DOHH2 (cell line): ENCODE data around the gene SENP6.
A peak's percentile ranks its signal among the peaks of the same experiment; 100 is the strongest.

Source experiments
- H3F3A ChIP-seq: fragments of 200-600 bp; sonication (generic), shearing (Covaris generic); 2 replicates; pipeline ENCODE4 v1.6.0; 2016; ENCODE audit warnings: antibody characterized with exemption, mild to moderate bottlenecking; ENCODE audit not compliant: control insufficient read depth, insufficient read depth
- H3K27ac ChIP-seq: fragments of 200-600 bp; sonication (generic); 2 replicates; pipeline ENCODE4 v1.5.1; 2014; ENCODE audit warnings: low read depth, mild to moderate bottlenecking, low read length, moderate library complexity
- H3K27me3 ChIP-seq: fragments of 200-600 bp; sonication (generic); 2 replicates; pipeline ENCODE4 v1.6.1; 2014; ENCODE audit warnings: mild to moderate bottlenecking, low read length, mixed read lengths; ENCODE audit not compliant: control insufficient read depth
- H3K36me3 ChIP-seq: fragments of 200-600 bp; sonication (generic); 2 replicates; pipeline ENCODE4 v1.6.1; 2014; ENCODE audit warnings: mild to moderate bottlenecking, low read length, moderate library complexity, mixed read lengths; ENCODE audit not compliant: control insufficient read depth
- H3K4me1 ChIP-seq: fragments of 200-600 bp; sonication (generic); 2 replicates; pipeline ENCODE4 v1.6.1; 2014; ENCODE audit warnings: mild to moderate bottlenecking, low read length, mixed read lengths; ENCODE audit not compliant: control insufficient read depth
- H3K4me2 ChIP-seq: fragments of 200-600 bp; sonication (generic); 2 replicates; pipeline ENCODE4 v1.6.0; 2014; ENCODE audit warnings: mild to moderate bottlenecking, low read length, moderate library complexity
- H3K4me3 ChIP-seq: fragments of 200-600 bp; sonication (generic); 2 replicates; pipeline ENCODE4 v1.5.1; 2014; ENCODE audit warnings: mild to moderate bottlenecking, low read length, mixed read lengths
- H3K79me2 ChIP-seq: fragments of 200-600 bp; sonication (generic); 2 replicates; pipeline ENCODE4 v1.6.1; 2014; ENCODE audit warnings: mild to moderate bottlenecking, low read length, mixed read lengths; ENCODE audit not compliant: control insufficient read depth
- H3K9me2 ChIP-seq: fragments of 200-600 bp; sonication (generic); replicated peaks from 2 replicates; pipeline ENCODE4 v1.6.1; 2014; ENCODE audit warnings: mild to moderate bottlenecking, low read length, mixed read lengths; ENCODE audit not compliant: control insufficient read depth
- H3K9me3 ChIP-seq: fragments of 200-600 bp; sonication (generic); 2 replicates; pipeline ENCODE4 v1.6.1; 2014; ENCODE audit warnings: antibody characterized with exemption, low read length, mixed read lengths; ENCODE audit not compliant: control insufficient read depth, insufficient read depth
- H4K20me1 ChIP-seq: fragments of 200-600 bp; sonication (generic); 2 replicates; pipeline ENCODE4 v1.6.0; 2014; ENCODE audit warnings: low read depth, mild to moderate bottlenecking, antibody characterized with exemption, low read length, moderate library complexity; ENCODE audit not compliant: control insufficient read depth, insufficient read depth
- CTCF ChIP-seq: fragments of 200-600 bp; sonication (generic); IDR thresholded peaks from one replicate; pipeline ENCODE4 v1.5.1; 2014; ENCODE audit warnings: antibody characterized with exemption, mild to moderate bottlenecking, low read depth, low read length; ENCODE audit not compliant: poor library complexity, severe bottlenecking
- EZH2phosphoT487 ChIP-seq: fragments of 200-600 bp; sonication (generic); IDR thresholded peaks from 2 replicates; pipeline ENCODE4 v1.6.1; 2017; ENCODE audit warnings: borderline replicate concordance, mild to moderate bottlenecking, antibody characterized with exemption, low read length, moderate library complexity, mixed read lengths

Gene SENP6

GRCh38 chr6:75611702-75612375, 10.2 kb downstream of the SENP6 start:
- H3K4me2 ChIP-seq = peak overlapping the region; percentile 12; the same call in 1 of the 2 replicates

DNA sequence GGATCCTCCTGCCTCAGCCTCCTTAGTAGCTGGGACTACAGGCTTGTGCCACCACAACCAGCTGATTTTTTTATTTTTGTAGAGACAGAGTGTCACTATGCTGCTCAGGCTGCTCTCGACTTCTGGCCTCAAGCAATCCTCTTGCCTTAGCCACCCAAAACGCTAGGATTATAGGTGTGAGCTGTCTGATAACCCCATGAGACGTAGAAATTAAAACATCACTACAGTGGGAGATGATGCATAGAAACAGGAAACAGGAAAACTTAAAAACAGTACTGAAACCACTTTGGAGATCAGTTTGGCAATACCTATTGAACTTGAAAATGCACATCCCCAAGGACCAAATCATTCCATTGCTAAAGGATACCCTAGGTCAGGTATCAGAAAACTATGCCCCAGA, 10.8 kb downstream of the SENP6 start:
- Histone ChIP-seq H3K4me2 (peak overlapping the region; percentile 12; the same call in 1 of the 2 replicates), H3K79me2 (peaks cover 100% of the 10 kb centered on the region), H3K4me3 (no peak overlapping the region), H3K9me3 (no peaks in the 10 kb centered on the region), H3F3A (peaks cover 8% of the 10 kb centered on the region), H3K9me2 (no peaks in the 10 kb centered on the region), H3K27me3 (no peaks in the 10 kb centered on the region), H3K4me1 (peaks cover 58% of the 10 kb centered on the region), H4K20me1 (peaks cover 56% of the 10 kb centered on the region), H3K27ac (no peak overlapping the region), H3K36me3 (peaks cover 15% of the 10 kb centered on the region)
- no peak for TF ChIP-seq CTCF
- TF ChIP-seq EZH2phosphoT487 = no peak

More at GRCh38 chr6:75611702-75612375, 10.2 kb downstream of the SENP6 start:
- Histone ChIP-seq H3K27ac (no peak overlapping the region), H3K9me3 (no peaks in the 10 kb centered on the region), H3K27me3 (no peaks in the 10 kb centered on the region), H4K20me1 (peaks cover 58% of the 10 kb centered on the region), H3K9me2 (no peaks in the 10 kb centered on the region), H3K4me1 (peaks cover 64% of the 10 kb centered on the region), H3K4me3 (no peak overlapping the region), H3F3A (peaks cover 8% of the 10 kb centered on the region), H3K79me2 (peaks cover 100% of the 10 kb centered on the region), H3K36me3 (peaks cover 15% of the 10 kb centered on the region)
- no peak for TF ChIP-seq CTCF
- TF ChIP-seq EZH2phosphoT487 = no peak

DNA sequence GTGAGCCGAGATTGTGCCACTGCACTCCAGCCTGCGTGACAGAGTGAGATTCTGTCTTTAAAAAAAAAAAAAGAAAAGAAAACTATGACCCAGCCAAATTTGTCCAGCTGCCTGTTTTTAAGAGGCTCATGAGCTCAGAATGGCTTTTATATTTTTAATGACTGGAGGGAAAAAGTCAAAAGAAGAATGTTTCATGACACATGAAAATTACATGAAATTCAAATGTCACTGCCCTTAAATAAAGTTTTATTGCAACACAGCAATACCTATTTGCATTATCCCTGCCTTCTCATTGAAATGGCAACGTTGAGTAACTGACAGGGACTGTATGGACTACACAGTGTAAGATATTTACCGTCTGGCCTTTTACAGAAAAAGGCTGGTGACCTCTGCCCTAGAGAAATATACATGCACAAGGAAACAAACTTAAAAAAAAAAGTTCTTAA, 11.4 kb downstream of the SENP6 start:
- H3K79me2 ChIP-seq = peaks cover 100% of the 10 kb centered on the region
- H3K4me3 ChIP-seq = no peak overlapping the region
- peaks cover 51% of the 10 kb centered on the region for H3K4me1 ChIP-seq
- H3K9me2 ChIP-seq = no peaks in the 10 kb centered on the region
- peaks cover 15% of the 10 kb centered on the region for H3K36me3 ChIP-seq
- no peak for TF ChIP-seq CTCF
- no peak for TF ChIP-seq EZH2phosphoT487
- H3K27ac ChIP-seq = no peak overlapping the region
- peaks cover 50% of the 10 kb centered on the region for H4K20me1 ChIP-seq
- no peak overlapping the region for H3K4me2 ChIP-seq
- H3F3A ChIP-seq = peaks cover 8% of the 10 kb centered on the region
- no peaks in the 10 kb centered on the region for H3K9me3 ChIP-seq
- no peaks in the 10 kb centered on the region for H3K27me3 ChIP-seq
